ENCODE results near the gene RGMA.

DNA sequence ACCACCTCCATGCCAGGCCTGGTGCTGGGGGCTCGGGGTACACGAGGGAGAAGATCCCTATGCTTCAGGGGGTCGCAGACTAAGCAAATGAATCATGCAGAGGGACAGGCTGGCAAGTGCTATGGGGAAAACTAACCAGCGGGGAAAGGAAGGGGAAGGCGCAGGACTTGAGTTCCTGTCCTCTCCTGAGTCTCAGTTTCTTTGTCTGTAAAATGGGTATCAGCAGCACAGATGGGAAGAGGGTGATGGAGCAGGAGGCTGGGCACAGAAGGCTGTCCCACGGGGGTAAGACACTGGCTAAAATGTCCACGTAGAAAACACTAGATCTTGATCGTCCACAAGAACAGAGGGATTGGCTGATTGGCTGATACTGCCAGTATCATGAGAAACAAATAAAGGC, 39.8 kb downstream of the RGMA start:
- TF ChIP-seq CTCF (IDR thresholded peaks at IDR 0.05) (no peak), EP300 (IDR thresholded peaks at IDR 0.05) (no peak), POLR2A (IDR thresholded peaks at IDR 0.05) (no peak)

Measured in tibial nerve (tissue), 4 donors.